Measurements from ENCODE around the gene GDPD2.

The GDPD2 gene

DNA sequence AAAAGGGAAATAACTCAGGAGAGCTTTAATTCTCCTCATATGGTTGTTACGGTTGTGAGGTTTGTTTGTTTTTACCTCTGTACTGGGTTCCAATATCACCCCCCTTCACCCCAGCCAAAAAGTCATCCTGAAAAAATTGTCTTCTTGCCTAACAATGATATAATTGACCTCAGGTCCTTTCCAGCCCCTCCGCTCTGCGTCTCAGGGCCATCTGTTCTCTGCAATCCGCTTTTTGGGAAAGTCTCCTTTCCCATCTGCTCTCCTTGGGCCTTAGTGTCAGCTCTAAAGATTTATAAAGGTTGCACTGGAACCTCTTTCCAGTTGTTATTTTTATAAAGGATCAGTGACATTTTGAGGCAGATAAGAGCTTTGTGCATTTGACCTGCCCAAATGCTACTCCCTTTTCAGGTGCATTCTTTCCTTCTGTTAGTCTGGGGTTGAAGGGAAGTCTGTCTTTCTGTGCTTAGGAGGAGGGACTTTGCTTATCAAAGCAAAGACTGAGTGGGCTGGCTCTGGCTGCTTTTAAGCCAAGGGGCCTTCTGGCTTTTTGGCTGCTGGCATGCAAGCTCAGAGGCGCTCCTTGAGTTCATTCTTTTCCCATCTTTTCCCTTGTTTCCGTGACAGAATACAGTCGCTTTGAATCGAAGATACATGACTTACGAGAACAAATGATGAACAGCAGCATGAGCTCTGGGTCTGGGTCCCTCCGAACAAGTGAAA is 55.6 kb downstream of the GDPD2 start:
- H3K36me3 ChIP-seq (ENCODE audit: control insufficient read depth, low read depth, low read length): peaks cover 12% of the 10 kb centered on the region
- no peak overlapping the region for H3K4me3 ChIP-seq (ENCODE audit: low read length)
- no peaks in the 10 kb centered on the region for H3K27me3 ChIP-seq (ENCODE audit: control insufficient read depth, insufficient read depth, low read length)
- H3K4me1 ChIP-seq (ENCODE audit: control insufficient read depth, low read depth, low read length): peaks cover 47% of the 10 kb centered on the region
- H3K9me3 ChIP-seq (ENCODE audit: control insufficient read depth, low read depth, low read length): peaks cover 8% of the 10 kb centered on the region
- H3K27ac ChIP-seq (ENCODE audit: low read length): no peak overlapping the region
- no peak overlapping the region for H3K9ac ChIP-seq (ENCODE audit: low read length)

DNA sequence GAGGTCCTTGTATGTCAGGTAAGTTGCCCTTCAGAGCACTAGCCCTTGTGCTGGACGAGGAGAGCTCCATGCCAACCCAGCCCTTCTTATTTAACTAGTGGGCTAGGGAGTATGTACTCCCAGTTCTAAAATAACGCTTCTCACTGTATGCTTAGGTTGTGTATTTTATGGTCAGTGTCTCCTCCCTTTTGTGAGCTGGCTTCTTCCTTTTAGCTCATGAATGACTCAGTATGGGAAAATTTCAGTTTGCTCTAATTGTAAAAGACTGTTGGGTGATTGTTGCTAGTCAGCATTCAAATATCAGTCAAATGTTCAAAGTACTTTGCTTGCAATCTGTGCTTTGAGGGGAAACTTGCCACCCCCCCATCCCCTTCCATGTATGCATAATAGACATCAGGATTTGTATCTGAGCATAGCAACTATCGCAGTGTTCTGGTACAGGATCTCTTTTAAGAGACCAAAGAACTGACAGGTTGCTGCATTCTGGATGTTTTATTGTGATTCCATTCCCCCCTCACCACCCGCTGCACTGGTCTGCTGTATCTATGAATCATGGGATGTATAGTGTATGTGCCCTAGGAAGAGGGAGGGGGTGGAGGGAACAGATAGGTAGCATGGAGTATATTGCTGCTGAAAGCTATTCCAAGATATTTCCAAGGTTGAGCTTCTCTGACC is 56.3 kb downstream of the GDPD2 start:
- Histone ChIP-seq H3K9ac (ENCODE audit: low read length) (no peak overlapping the region), H3K4me1 (ENCODE audit: control insufficient read depth, low read depth, low read length) (peaks cover 47% of the 10 kb centered on the region), H3K4me3 (ENCODE audit: low read length) (peak overlapping the region; percentile 13), H3K9me3 (ENCODE audit: control insufficient read depth, low read depth, low read length) (peaks cover 8% of the 10 kb centered on the region), H3K27ac (ENCODE audit: low read length) (peak overlapping the region; percentile 11), H3K27me3 (ENCODE audit: control insufficient read depth, insufficient read depth, low read length) (no peaks in the 10 kb centered on the region), H3K36me3 (ENCODE audit: control insufficient read depth, low read depth, low read length) (peaks cover 12% of the 10 kb centered on the region)

DNA sequence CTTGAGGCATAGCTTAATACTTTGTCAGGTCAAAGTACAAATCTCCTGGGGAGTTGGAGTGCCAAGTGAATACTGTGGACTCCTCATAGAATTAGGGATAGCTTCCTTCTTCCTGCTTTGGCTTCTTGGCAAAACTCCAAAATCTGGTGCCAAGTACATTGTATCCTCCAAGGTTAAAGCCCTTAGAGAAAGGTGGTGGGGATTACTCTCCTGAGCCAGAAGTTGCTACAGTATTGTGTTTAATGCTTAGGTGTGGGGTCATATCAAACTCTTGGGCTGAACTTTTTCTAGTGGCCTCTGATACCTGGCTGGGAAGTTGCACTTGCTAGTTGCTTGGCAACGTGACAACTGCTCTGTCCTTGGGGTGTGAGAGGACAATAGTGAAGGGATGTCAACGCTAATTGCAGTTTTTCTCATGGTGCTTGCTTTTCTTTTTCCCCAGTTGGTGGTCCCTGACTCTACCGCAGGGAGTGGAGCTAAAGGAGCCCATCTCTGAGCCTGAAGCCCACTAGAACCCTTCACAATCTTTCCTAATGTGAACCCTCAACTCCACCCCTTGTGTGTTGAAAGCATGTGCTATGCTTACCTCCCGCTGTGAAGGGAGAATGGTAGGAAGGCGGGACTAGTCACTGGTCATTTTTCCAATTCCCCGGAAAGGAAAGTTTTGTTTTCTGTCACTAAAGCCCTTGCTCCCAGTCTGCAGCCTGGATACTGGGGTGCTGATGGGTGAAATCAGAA is 57.0 kb downstream of the GDPD2 start:
- Histone ChIP-seq H3K4me1 (ENCODE audit: control insufficient read depth, low read depth, low read length) (peaks cover 47% of the 10 kb centered on the region), H3K27me3 (ENCODE audit: control insufficient read depth, insufficient read depth, low read length) (no peaks in the 10 kb centered on the region), H3K4me3 (ENCODE audit: low read length) (peak overlapping the region; percentile 13), H3K27ac (ENCODE audit: low read length) (peak overlapping the region; percentile 11), H3K9ac (ENCODE audit: low read length) (no peak overlapping the region), H3K36me3 (ENCODE audit: control insufficient read depth, low read depth, low read length) (peaks cover 18% of the 10 kb centered on the region), H3K9me3 (ENCODE audit: control insufficient read depth, low read depth, low read length) (peaks cover 8% of the 10 kb centered on the region)

DNA sequence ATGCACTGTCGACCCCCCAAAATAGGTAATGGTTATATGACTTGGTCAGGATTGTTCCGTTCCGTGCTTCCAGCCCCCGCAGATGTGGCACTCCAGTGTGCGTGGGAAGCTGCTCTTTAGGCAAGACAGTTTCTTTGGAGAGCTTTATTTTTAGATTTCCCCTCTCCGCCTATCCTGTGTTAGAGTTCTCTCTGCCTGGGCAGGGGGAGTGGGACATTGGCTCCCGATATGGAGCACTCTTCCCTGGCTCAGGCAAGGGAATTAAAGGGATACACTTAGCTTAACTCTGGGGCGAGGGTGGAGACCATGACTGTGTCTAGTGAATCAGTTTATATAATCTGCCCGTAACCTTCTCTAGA is 57.5 kb downstream of the GDPD2 start:
- Histone ChIP-seq H3K27ac (ENCODE audit: low read length) (no peak overlapping the region), H3K4me3 (ENCODE audit: low read length) (peak overlapping the region; percentile 13), H3K9me3 (ENCODE audit: control insufficient read depth, low read depth, low read length) (peaks cover 8% of the 10 kb centered on the region), H3K4me1 (ENCODE audit: control insufficient read depth, low read depth, low read length) (peaks cover 44% of the 10 kb centered on the region), H3K27me3 (ENCODE audit: control insufficient read depth, insufficient read depth, low read length) (no peaks in the 10 kb centered on the region), H3K9ac (ENCODE audit: low read length) (no peak overlapping the region), H3K36me3 (ENCODE audit: control insufficient read depth, low read depth, low read length) (peaks cover 18% of the 10 kb centered on the region)

DNA sequence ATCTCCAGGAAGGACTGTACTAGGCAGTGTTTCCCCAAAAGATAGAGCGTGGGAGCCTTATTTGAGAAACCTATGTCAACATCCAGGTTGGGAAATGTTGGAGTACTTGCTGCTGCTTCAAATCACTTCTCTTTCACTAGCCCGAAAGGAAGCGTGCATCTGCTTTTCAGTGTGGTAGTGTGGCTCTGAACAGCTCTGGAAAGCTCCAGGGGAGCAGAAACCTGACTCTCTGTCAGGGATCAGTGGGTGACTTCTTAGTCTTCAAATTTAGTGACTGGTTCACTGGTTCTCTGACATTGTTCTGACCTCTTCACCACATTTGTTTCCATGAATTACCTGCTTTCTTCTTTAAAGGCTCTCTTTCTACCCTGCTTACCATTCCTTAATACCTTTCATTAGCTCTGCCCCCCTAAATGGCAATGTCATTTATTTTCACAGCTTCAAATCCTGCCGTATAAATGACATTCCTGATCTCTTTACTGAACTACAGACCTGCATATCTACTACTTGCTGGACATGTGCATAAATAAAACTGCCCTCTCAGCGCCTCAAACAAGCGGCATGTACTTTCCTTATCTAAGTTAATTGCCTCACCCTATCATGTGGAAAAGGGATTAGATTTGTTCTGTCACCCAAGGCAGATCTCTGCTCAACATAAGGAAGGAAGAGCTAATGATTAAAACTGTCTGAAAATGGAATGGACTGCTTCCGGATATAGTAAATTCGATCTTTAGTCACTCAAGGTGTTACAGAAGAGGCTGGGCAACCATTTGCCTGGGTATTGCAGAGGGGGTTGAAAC is 58.6 kb downstream of the GDPD2 start:
- no peak overlapping the region for H3K27ac ChIP-seq (ENCODE audit: low read length)
- H3K36me3 ChIP-seq (ENCODE audit: control insufficient read depth, low read depth, low read length): peaks cover 18% of the 10 kb centered on the region
- H3K4me3 ChIP-seq (ENCODE audit: low read length): no peak overlapping the region
- peaks cover 37% of the 10 kb centered on the region for H3K4me1 ChIP-seq (ENCODE audit: control insufficient read depth, low read depth, low read length)
- peaks cover 8% of the 10 kb centered on the region for H3K9me3 ChIP-seq (ENCODE audit: control insufficient read depth, low read depth, low read length)
- H3K9ac ChIP-seq (ENCODE audit: low read length): no peak overlapping the region
- H3K27me3 ChIP-seq (ENCODE audit: control insufficient read depth, insufficient read depth, low read length): no peaks in the 10 kb centered on the region

DNA sequence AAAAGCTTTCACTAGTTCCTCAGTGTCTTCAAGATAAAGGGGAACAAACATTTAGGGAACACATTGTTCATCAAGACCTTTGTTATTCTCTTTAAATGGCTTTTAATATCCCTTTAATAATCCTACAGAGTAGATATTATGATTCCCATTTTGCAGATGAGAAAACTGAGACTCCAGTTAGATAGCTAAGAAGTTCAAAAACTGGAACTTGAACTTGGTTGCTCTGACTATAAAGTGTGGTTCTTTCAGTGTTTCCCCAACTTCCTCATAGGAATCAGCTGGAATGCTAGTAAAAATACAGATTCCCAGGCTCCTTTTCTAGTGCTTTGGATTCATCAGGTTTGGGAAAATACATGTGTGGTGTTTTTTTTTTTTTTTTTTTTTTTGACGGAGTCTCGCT is 59.2 kb downstream of the GDPD2 start:
- Histone ChIP-seq H3K9me3 (ENCODE audit: control insufficient read depth, low read depth, low read length) (peaks cover 8% of the 10 kb centered on the region), H3K27ac (ENCODE audit: low read length) (no peak overlapping the region), H3K4me1 (ENCODE audit: control insufficient read depth, low read depth, low read length) (peaks cover 31% of the 10 kb centered on the region), H3K36me3 (ENCODE audit: control insufficient read depth, low read depth, low read length) (peaks cover 20% of the 10 kb centered on the region), H3K9ac (ENCODE audit: low read length) (no peak overlapping the region), H3K4me3 (ENCODE audit: low read length) (no peak overlapping the region), H3K27me3 (ENCODE audit: control insufficient read depth, insufficient read depth, low read length) (no peaks in the 10 kb centered on the region)
